Measurements from ENCODE around the gene CAMP. TPM values are rescaled to one million over a fixed set of nuclear protein-coding genes. Genes with fewer than 3 reads are reported as not detected.

CAMP gene
- total RNA-seq, 1 donor from 2014 or later = not detected

GRCh38 chr3:48240000-48240963 is 17.0 kb downstream of the CAMP start:
- Histone ChIP-seq H3K36me3 (ENCODE audit: control insufficient read depth, insufficient read depth, low read length) (no peaks in the 10 kb centered on the region), H3K4me3 (ENCODE audit: low read depth, low read length) (peak overlapping the region; percentile 81), H3K27me3 (ENCODE audit: control insufficient read depth, insufficient read depth, low read length) (no peaks in the 10 kb centered on the region)
- DNase-seq (ENCODE audit: low read depth) = no peak
- TF ChIP-seq, protein P1, sequence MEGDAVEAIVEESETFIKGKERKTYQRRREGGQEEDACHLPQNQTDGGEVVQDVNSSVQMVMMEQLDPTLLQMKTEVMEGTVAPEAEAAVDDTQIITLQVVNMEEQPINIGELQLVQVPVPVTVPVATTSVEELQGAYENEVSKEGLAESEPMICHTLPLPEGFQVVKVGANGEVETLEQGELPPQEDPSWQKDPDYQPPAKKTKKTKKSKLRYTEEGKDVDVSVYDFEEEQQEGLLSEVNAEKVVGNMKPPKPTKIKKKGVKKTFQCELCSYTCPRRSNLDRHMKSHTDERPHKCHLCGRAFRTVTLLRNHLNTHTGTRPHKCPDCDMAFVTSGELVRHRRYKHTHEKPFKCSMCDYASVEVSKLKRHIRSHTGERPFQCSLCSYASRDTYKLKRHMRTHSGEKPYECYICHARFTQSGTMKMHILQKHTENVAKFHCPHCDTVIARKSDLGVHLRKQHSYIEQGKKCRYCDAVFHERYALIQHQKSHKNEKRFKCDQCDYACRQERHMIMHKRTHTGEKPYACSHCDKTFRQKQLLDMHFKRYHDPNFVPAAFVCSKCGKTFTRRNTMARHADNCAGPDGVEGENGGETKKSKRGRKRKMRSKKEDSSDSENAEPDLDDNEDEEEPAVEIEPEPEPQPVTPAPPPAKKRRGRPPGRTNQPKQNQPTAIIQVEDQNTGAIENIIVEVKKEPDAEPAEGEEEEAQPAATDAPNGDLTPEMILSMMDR (IDR thresholded peaks at IDR 0.05; ENCODE audit: insufficient read depth, low read length, poor library complexity, severe bottlenecking) = no peak

DNA sequence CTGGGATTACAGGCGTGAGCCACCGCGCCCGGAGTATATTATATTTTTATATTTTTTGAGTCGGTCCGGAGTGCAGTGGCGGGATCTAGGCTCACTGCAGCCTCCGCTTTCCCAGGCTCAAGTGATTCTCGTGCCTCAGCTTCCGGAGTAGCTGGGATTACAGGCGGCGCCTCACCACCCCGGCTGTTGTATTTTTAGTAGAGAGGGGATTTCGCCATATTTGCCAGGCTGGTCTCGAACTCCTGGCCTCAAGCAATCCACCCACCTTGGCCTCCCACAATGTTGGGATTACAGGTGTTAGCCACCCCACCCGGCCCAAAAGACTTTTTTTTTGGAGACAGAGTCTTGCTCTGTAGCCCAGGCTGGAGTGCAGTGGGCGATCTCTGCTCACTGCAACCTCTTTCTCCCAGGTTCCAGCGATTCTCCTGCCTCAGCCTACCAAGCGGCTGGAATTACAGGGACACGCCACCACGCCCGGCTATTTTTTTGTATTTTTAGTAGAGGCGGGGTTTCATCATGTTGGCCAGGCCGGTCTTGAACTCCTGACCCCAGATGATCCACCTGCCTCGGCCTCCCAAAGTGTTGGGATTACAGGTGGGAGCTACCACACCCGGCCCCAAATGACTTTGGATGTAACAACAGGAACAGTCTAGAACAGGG is 18.6 kb downstream of the CAMP start:
- Histone ChIP-seq H3K4me3 (ENCODE audit: low read depth, low read length) (peak overlapping the region; percentile 81), H3K27me3 (ENCODE audit: control insufficient read depth, insufficient read depth, low read length) (no peaks in the 10 kb centered on the region), H3K36me3 (ENCODE audit: control insufficient read depth, insufficient read depth, low read length) (no peaks in the 10 kb centered on the region)
- DNase-seq (ENCODE audit: low read depth) = no peak
- TF ChIP-seq, protein P1 (IDR thresholded peaks at IDR 0.05; ENCODE audit: insufficient read depth, low read length, poor library complexity, severe bottlenecking) = no peak

- Histone ChIP-seq H3K27me3 (ENCODE audit: control insufficient read depth, insufficient read depth, low read length) (no peaks in the 10 kb centered on the region), H3K36me3 (ENCODE audit: control insufficient read depth, insufficient read depth, low read length) (no peaks in the 10 kb centered on the region), H3K4me3 (ENCODE audit: low read depth, low read length) (no peak overlapping the region)
- TF ChIP-seq, protein P1 (IDR thresholded peaks at IDR 0.05; ENCODE audit: insufficient read depth, low read length, poor library complexity, severe bottlenecking) = no peak
- no peak for DNase-seq (ENCODE audit: low read depth)
Observed at GRCh38 chr3:48243886-48244285, 20.6 kb downstream of the CAMP start.

- Histone ChIP-seq H3K36me3 (ENCODE audit: control insufficient read depth, insufficient read depth, low read length) (no peaks in the 10 kb centered on the region), H3K4me3 (ENCODE audit: low read depth, low read length) (no peak overlapping the region), H3K27me3 (ENCODE audit: control insufficient read depth, insufficient read depth, low read length) (no peaks in the 10 kb centered on the region)
- TF ChIP-seq, protein P1 (IDR thresholded peaks at IDR 0.05; ENCODE audit: insufficient read depth, low read length, poor library complexity, severe bottlenecking) = no peak
- DNase-seq (ENCODE audit: low read depth) = no peak
Observed at GRCh38 chr3:48244461-48244860, 21.2 kb downstream of the CAMP start.

GRCh38 chr3:48245136-48245535 is 21.8 kb downstream of the CAMP start:
- Histone ChIP-seq H3K36me3 (ENCODE audit: control insufficient read depth, insufficient read depth, low read length) (no peaks in the 10 kb centered on the region), H3K4me3 (ENCODE audit: low read depth, low read length) (no peak overlapping the region), H3K27me3 (ENCODE audit: control insufficient read depth, insufficient read depth, low read length) (no peaks in the 10 kb centered on the region)
- no peak for DNase-seq (ENCODE audit: low read depth)
- TF ChIP-seq, protein P1 (IDR thresholded peaks at IDR 0.05; ENCODE audit: insufficient read depth, low read length, poor library complexity, severe bottlenecking) = no peak

All from kidney epithelial cell (primary cell).